AG09319 (cell line): Measurements from ENCODE around the gene KLHL28.

Experiments
- DNase-seq: peaks from one replicate; pipeline ENCODE4 v3.0.0-alpha.2; 2010; ENCODE audit warnings: low read depth; ENCODE audit errors: extremely low read depth
- CTCF ChIP-seq: IDR thresholded peaks from 2 replicates; pipeline ENCODE4 v1.5.1; 2011; ENCODE audit warnings: low read depth, mild to moderate bottlenecking, inconsistent platforms, low read length, moderate library complexity

The KLHL28 gene

GRCh38 chr14:44968714-44969113, 7.0 kb upstream of the KLHL28 start:
- no peak for DNase-seq
- TF ChIP-seq CTCF = no peak

- TF ChIP-seq CTCF = no peak
- no peak for DNase-seq
Measured at GRCh38 chr14:44966601-44967336, 5.0 kb upstream of the KLHL28 start.

- no peak for DNase-seq
- TF ChIP-seq CTCF = peak; percentile 9
Measured at GRCh38 chr14:44963775-44964380, 2.1 kb upstream of the KLHL28 start.

GRCh38 chr14:44963044-44963528, 1.3 kb upstream of the KLHL28 start:
- DNase-seq = no peak
- TF ChIP-seq CTCF = no peak

- DNase-seq = no peak
- TF ChIP-seq CTCF = no peak
Measured at GRCh38 chr14:44962334-44963043, 742 bp upstream of the KLHL28 start.

GRCh38 chr14:44961151-44961553, 595 bp downstream of the KLHL28 start:
- no peak for DNase-seq
- TF ChIP-seq CTCF = no peak

- DNase-seq = no peak
- no peak for TF ChIP-seq CTCF
Measured at GRCh38 chr14:44960646-44961045, 1.1 kb downstream of the KLHL28 start.
